ENCODE data around the gene SCN5A.
A peak's percentile ranks its signal among the peaks of the same experiment; 100 is the strongest.

The SCN5A gene

GRCh38 chr3:38601956-38602550 is 47.4 kb downstream of the SCN5A start:
- DNase-seq (ENCODE audit: low read depth, low spot score), result no peak

GRCh38 chr3:38600551-38600950 is 48.9 kb downstream of the SCN5A start:
- DNase-seq (ENCODE audit: low read depth, low spot score), result peak; percentile 19

GRCh38 chr3:38599886-38600285 is 49.6 kb downstream of the SCN5A start:
- DNase-seq (ENCODE audit: low read depth, low spot score), result no peak

GRCh38 chr3:38598791-38599190 is 50.7 kb downstream of the SCN5A start:
- no peak for DNase-seq (ENCODE audit: low read depth, low spot score)

- DNase-seq (ENCODE audit: low read depth, low spot score), result no peak
Measured at GRCh38 chr3:38597502-38598060, 51.9 kb downstream of the SCN5A start.

- DNase-seq (ENCODE audit: low read depth, low spot score), result no peak
Measured at GRCh38 chr3:38595393-38595792, 54.1 kb downstream of the SCN5A start.

- no peak for DNase-seq (ENCODE audit: low read depth, low spot score)
Measured at GRCh38 chr3:38590521-38590920, 59.0 kb downstream of the SCN5A start.

- DNase-seq (ENCODE audit: low read depth, low spot score), result no peak
Measured at GRCh38 chr3:38588995-38589937, 60.2 kb downstream of the SCN5A start.

- DNase-seq (ENCODE audit: low read depth, low spot score), result no peak
Measured at GRCh38 chr3:38588371-38588971, 61.0 kb downstream of the SCN5A start.

- DNase-seq (ENCODE audit: low read depth, low spot score), result no peak
Measured at GRCh38 chr3:38587548-38588131, 61.8 kb downstream of the SCN5A start.

GRCh38 chr3:38586546-38587520 is 62.7 kb downstream of the SCN5A start:
- no peak for DNase-seq (ENCODE audit: low read depth, low spot score)

GRCh38 chr3:38585791-38586420 is 63.6 kb downstream of the SCN5A start:
- DNase-seq (ENCODE audit: low read depth, low spot score), result no peak

GRCh38 chr3:38583688-38584087 is 65.8 kb downstream of the SCN5A start:
- DNase-seq (ENCODE audit: low read depth, low spot score), result no peak

GRCh38 chr3:38582941-38583645 is 66.4 kb downstream of the SCN5A start:
- DNase-seq (ENCODE audit: low read depth, low spot score), result no peak

- DNase-seq (ENCODE audit: low read depth, low spot score), result no peak
Measured at GRCh38 chr3:38582316-38582715, 67.2 kb downstream of the SCN5A start.

GRCh38 chr3:38581774-38582173 is 67.7 kb downstream of the SCN5A start:
- no peak for DNase-seq (ENCODE audit: low read depth, low spot score)

- no peak for DNase-seq (ENCODE audit: low read depth, low spot score)
Measured at GRCh38 chr3:38580450-38581382, 68.8 kb downstream of the SCN5A start.

Data from ELF-1 (cell line).